ENCODE measurements around the gene ACR.

ACR gene

DNA sequence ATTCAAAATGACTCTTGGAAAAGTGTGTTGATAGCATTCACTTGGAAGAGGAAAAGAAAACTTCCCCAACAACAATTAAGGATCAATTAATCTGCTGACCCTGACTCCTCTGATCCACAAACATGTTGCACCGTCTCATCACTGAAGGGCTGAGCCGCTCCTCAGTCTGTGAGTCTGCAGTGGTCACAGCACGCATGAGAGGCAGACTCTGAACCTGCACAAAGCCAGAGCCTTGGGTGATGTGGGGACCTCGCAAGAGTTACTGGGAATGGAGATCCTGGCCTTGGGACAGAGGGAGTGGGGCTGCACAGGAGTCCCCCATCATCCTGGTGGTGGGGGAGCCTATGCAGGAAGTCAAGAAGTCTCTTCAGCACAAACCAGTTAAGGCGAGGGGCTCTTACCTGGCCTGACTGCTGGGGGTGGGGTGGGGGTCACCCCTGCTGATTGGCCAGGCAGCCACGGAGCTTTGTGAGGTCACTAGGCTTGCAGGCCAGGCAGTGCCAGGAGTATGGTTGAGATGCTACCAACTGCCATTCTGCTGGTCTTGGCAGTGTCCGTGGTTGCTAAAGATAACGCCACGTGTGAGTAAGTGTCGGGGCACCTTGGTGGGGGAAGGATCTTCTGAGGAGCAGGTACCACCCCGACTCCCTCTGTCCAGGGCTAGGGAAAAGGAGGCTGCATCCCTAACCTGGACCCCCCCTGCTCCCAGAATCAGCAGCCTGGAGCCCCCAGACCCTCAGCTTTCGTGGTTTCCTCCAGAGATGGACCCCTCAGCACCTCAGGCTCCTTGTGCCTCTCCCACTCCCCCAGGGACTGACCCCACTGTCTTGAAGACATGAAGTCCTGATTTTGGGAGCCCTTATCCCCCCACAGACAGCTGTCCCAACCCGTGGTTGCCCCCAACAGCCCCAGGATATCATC, at the start of gene ACR:
Gene ACR (plus strand): TSS at position 477 of the 921 bp plus-strand sequence. CDS start 32 bp downstream, at position 509.
- no peak for DNase-seq

DNA sequence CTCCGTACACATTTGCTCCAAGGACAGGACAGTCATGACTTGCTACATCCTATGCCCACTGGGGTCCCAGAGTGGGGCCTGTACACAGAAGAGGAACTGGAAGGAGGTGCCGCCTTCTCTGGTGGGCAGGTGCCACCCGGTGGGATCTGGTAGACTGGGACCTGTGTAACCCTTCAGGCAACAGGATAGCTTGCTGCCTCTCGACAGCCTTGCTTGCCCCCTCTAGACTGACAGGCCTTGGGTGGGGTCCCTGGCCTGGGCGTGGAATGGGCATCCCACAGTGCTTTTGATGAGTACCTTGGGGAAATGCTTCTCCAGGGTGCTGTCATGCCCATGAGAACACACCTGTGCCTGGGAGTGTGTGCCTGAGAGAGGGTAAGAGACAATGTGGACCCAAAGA, 49.6 kb upstream of the ACR start:
- DNase-seq: no peak

- DNase-seq: peak; percentile 10
These were observed 46.5 kb upstream of the ACR start for GRCh38 chr22:50691521-50691920.

- no peak for DNase-seq
These were observed 44.5 kb upstream of the ACR start for GRCh38 chr22:50693462-50693861.

GRCh38 chr22:50694099-50694605, 43.9 kb upstream of the ACR start:
- no peak for DNase-seq

DNA sequence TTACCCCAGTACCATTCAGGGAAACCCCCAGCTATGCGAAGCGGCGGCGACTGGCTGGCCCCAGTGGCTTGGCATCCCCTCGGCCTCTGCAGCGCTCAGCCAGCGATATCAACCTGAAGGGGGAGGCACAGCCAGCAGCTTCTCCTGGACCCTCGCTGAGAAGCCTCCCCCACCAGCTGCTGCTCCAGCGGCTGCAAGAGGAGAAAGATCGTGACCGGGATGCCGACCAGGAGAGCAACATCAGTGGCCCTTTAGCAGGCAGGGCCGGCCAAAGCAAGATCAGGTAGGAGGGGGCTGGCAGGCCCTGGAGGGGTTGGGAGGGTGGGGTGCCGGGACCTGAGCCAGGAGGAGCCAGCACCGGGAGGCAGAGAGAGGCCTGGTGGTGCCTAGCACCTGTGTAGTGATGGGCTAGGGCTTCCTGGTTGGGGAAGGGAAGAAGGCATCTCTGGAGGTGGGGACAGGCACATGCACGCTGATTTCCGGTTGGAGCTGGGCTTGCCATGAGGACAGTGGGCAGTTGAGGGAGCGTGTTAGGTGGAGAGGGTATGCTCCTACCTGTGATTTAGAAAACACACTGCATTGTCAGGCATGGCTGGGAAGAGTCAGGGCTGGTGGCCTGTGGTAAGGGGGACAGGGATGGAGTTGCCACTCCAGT, 43.1 kb upstream of the ACR start:
- no peak for DNase-seq

DNA sequence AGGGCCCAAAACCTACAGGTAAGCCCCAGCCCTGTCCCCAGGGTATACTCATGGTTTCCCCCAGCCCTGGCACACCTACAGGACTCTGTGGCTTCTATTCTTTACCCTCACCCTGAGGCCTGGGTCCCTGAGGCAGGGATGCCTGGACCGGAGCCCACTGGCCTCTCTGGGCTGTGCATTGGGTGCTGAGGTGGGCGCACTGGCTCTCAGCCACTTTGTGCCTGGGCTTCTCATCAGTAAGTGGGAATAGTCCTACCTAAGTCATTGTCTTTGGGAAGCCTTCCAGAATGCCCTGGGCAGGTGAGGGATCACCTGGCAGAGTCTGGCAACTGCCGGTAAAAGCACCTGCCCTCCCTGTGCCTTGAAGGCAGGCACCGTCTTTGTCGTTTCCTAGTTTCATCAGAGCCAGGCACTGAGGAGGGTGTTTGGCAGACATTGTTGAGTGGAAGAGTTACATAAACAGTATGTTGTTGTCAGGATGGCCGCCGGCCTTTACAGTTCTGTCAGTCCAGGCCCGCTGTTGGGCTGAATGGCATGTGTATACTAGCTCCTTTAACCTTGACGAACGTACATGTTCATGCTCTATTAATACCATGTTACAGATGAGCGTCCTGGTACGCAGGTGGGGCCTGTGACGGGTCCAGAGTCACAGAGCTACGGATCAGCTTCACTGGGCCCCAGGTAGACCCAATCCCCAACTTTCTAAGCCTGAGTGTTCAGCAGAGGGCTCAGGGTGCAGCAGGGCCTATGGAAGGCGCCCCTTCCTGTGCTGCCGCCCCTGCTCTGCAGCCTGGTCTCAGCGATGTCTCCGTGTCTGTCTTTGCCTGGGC, 42.4 kb upstream of the ACR start:
- no peak for DNase-seq

GRCh38 chr22:50696251-50696798, 41.7 kb upstream of the ACR start:
- no peak for DNase-seq

DNA sequence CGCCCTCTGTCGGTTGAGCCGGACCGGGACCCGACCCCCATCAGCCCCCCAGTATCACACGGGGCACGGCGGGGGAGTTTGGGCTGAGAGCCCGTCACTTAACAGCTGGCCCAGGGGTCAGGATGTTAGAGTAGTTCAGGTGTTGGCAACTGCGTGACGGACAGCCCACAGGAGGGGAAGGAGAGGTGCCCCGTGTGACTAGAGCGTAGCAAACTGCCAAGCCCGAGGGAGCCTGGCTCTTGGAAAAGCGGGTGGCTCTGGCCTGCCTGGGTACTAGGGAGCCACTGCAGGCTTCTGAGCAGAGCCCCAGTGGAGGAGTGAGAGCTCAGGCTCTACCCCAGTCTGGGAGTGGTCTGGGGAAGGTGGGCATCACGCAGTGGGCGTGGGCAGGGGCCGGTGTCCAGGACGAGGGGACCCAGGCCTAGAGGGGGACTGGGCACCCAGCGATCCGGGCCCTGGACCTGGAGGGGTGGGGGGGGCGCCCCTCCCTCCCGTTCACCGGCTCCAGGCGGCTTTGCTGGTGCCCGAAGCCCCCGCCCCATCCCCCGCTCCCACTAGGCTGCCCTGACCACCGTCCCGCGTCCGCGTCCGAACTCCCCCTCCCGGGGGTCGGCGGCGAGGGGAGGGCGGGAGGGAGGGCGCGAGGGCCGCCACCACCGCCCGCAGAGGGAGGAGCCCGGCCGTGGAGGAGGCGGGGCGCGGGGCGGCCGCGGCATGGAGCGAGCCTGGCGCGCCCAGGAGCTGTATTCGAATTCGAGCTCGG, 41.0 kb upstream of the ACR start:
- no peak for DNase-seq

GRCh38 chr22:50697667-50698506, 40.1 kb upstream of the ACR start:
- no peak for DNase-seq

DNA sequence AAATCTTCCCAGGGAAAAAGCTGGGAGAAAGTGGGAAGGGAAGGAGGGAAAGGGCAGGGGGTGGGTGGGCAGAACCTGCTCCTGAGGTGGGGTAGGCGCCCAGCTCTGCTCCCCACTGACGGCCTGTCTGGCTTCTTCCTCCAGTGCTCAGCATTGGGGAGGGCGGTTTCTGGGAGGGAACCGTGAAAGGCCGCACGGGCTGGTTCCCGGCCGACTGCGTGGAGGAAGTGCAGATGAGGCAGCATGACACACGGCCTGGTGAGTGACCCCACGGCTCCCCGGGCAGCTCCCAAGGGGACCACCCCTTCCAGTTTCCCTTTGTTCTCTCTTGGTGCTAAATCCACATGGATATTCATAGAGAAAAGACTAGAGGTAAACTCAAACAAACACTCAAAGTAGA, 39.5 kb upstream of the ACR start:
- no peak for DNase-seq

GRCh38 chr22:50699001-50699755, 38.8 kb upstream of the ACR start:
- DNase-seq: no peak

- no peak for DNase-seq
These were observed 38.1 kb upstream of the ACR start for GRCh38 chr22:50699756-50700386.

- DNase-seq: no peak
These were observed 37.5 kb upstream of the ACR start for GRCh38 chr22:50700387-50701075.

GRCh38 chr22:50701076-50701419, 37.0 kb upstream of the ACR start:
- no peak for DNase-seq

DNA sequence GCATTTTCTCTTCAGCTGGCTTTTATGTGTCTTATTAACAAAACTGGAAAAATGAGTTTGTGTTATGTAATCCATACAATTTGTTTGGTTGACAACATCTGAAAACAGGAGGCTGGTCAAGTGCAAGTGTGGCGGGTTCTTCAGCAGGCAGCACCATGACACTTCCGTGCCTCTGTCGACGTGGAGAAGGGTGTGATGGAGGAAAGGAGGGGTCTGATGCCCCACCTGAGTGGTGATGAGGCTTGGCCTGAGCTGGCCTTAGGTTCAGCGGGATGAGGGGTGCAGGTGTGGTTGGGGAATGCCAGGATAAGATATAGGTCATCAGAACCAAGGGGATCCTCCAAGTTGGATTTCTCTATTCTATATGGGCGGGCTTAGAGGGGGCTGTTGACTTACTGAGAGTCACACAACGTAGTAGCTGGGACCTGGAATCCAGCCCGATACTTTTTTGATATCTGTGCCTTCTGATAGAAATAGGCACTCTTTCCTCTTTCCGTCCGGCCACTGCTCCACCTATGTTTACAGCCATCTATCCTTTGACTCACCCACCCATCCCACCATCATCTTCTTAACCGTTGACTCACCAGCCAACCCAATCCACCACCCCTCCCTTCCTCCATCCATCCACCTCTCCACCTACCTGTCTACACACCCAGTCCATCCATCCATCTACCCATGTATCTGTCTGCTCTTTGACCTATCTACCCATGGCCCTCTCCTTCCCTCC, 36.4 kb upstream of the ACR start:
- no peak for DNase-seq

DNA sequence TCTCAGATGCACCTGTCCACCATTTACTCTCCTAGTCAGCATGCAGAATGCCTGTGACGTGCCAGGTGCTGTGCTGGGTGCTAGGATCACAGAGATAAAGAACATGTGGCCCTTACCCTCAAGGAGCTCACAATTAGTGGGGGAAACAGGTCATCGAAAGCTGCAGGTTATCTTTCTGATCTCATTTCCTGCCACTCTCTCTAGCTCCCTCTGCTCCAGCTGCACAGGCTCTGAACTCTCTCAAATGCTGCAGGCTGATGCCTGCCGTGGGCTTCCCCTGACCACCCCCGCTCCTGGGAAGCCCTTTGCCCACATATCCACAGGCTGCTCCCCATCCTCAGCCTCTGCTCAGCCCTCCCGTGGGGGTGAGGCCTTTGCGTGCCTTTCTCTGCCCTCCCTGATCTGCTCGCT, 35.7 kb upstream of the ACR start:
- no peak for DNase-seq

Data from amniotic stem cell (primary cell).